K562 (cell line): ENCODE results near the gene SOST. TPM values are rescaled to one million over a fixed set of nuclear protein-coding genes. Genes with fewer than 3 reads are reported as not detected.

Source experiments
- CHD1 ChIP-seq: fragments of 200-600 bp; sonication (generic); IDR thresholded peaks from one replicate; pipeline ENCODE4 v1.6.1; 2012; ENCODE audit warnings: mild to moderate bottlenecking, moderate library complexity, low read length, inconsistent platforms
- EHMT2 ChIP-seq: fragments of 450-650 bp; IDR thresholded peaks from 2 replicates; pipeline ENCODE4 v1.6.1; 2018; ENCODE audit warnings: antibody characterized with exemption
- FIP1L1 ChIP-seq: fragments of 200-400 bp; formaldehyde crosslinking; IDR thresholded peaks from 2 replicates; pipeline ENCODE4 v1.6.1; 2018; ENCODE audit warnings: mild to moderate bottlenecking, low read depth, low read length; ENCODE audit not compliant: poor library complexity, severe bottlenecking
- HNRNPUL1 ChIP-seq: fragments of 200-400 bp; formaldehyde crosslinking; IDR thresholded peaks from 2 replicates; pipeline ENCODE4 v1.6.1; 2017; ENCODE audit warnings: low read length
- MXI1 ChIP-seq: IDR thresholded peaks from 2 replicates; pipeline ENCODE4 v1.6.1; 2011; ENCODE audit warnings: low read depth, mild to moderate bottlenecking, improper control_type of control experiment, low read length
- RAD21 ChIP-seq, 2 experiments: fragments of 250-450 bp in 1 of 2; fragments of 450-650 bp in 1 of 2; sonication (Bioruptor Pico) in 1 of 2; formaldehyde crosslinking in 1 of 2; IDR thresholded peaks in 1 of 2; conservative IDR thresholded peaks in 1 of 2; 2 replicates each; pipeline versions ENCODE4 v1.4.0 to v1.8.0; 2020 to 2022; ENCODE audit warnings: mild to moderate bottlenecking in 2 of 2, moderate library complexity in 1 of 2
- SETDB1 ChIP-seq: IDR thresholded peaks from one replicate; pipeline ENCODE4 v1.6.1; 2012; ENCODE audit warnings: low read length, control low read depth, inconsistent platforms
- STAG1 ChIP-seq: sonication (generic); formaldehyde crosslinking; IDR thresholded peaks from 2 replicates; pipeline ENCODE4 v1.5.0; 2020; ENCODE audit warnings: missing genetic modification reagents, borderline replicate concordance
- WHSC1 ChIP-seq: IDR thresholded peaks from one replicate; pipeline ENCODE4 v1.6.1; 2012; ENCODE audit warnings: low read length, control low read depth, inconsistent platforms
- ZKSCAN3 ChIP-seq: fragments of 250-450 bp; sonication (Bioruptor Pico); IDR thresholded peaks from 2 replicates; pipeline ENCODE4 v1.4.0; 2020
- ZNF174 ChIP-seq: fragments of 250-450 bp; sonication (Bioruptor Pico); IDR thresholded peaks from 2 replicates; pipeline ENCODE4 v1.4.0; 2020; ENCODE audit warnings: mild to moderate bottlenecking
- ZNF589 ChIP-seq: fragments of 200-800 bp; sonication (Bioruptor generic); IDR thresholded peaks from 2 replicates; pipeline ENCODE4 v1.6.1; 2016; ENCODE audit warnings: low read depth, missing genetic modification characterization, missing compliant biosample characterization
- polyA plus RNA-seq, 8 experiments: library from polyadenylated mRNA; depleted of rRNA in 4 of 8; stranded (reverse) in 5 of 8; unstranded in 3 of 8; fragments of >200 nt; fragmentation: Nextera tagmentation in 2 of 8; fragmentation: Illumina TruSeq in 1 of 8; extraction: Ambion mirVana in 2 of 8; extraction: Trizol in 1 of 8; gene quantifications; 2 replicates each; pipeline versions ENCODE4 v1.2.1 to v1.2.3, GENCODE V29; 2011 to 2014; ENCODE audit warnings: inconsistent platforms in 1 of 8, missing spikeins in 1 of 8
- total RNA-seq, 7 experiments: library from RNA; depleted of rRNA in 6 of 7; stranded (reverse); fragments of >200 nt in 6 of 7; fragmentation: Illumina TruSeq in 2 of 7; extraction: Trizol in 2 of 7; gene quantifications; 2 replicates each; pipeline versions ENCODE4 v1.2.1 to v1.2.3, GENCODE V29; 2011 to 2021; ENCODE audit warnings: low replicate concordance in 1 of 7
- TF ChIP-seq, protein P1 (sequence below): fragments of 450-650 bp; IDR thresholded peaks from 2 replicates; pipeline ENCODE4 v1.6.1; 2018; ENCODE audit warnings: mild to moderate bottlenecking, low read depth; ENCODE audit not compliant: partially characterized antibody
- TF ChIP-seq, protein P2 (sequence below): fragments of 450-650 bp; IDR thresholded peaks from 2 replicates; pipeline ENCODE4 v1.6.1; 2016; ENCODE audit warnings: borderline replicate concordance
- TF ChIP-seq, protein P3 (sequence below): fragments of 250-450 bp; sonication (Bioruptor Pico); IDR thresholded peaks from 2 replicates; pipeline ENCODE4 v1.4.0; 2020
- TF ChIP-seq, protein P4 (sequence below): fragments of 450-650 bp; IDR thresholded peaks from 2 replicates; pipeline ENCODE4 v1.6.1; 2017; ENCODE audit warnings: mild to moderate bottlenecking, moderate library complexity
- TF ChIP-seq, protein P5 (sequence below): fragments of 250-450 bp; sonication (Bioruptor Pico); IDR thresholded peaks from 2 replicates; pipeline ENCODE4 v1.8.0; 2022; ENCODE audit warnings: inconsistent platforms

Gene SOST
- total and polyA plus RNA-seq, 9 of the 15 experiments (the other 6 are each of a cell fraction or from before 2014, with no cell fraction given) = not detected

- peak; percentile 99 to 100 for TF ChIP-seq RAD21 (CRISPR knock-in tag; conservative IDR thresholded peaks at IDR 0.05 in 1 of 2, IDR thresholded peaks at IDR 0.05 in 1 of 2)
- TF ChIP-seq, protein P1, sequence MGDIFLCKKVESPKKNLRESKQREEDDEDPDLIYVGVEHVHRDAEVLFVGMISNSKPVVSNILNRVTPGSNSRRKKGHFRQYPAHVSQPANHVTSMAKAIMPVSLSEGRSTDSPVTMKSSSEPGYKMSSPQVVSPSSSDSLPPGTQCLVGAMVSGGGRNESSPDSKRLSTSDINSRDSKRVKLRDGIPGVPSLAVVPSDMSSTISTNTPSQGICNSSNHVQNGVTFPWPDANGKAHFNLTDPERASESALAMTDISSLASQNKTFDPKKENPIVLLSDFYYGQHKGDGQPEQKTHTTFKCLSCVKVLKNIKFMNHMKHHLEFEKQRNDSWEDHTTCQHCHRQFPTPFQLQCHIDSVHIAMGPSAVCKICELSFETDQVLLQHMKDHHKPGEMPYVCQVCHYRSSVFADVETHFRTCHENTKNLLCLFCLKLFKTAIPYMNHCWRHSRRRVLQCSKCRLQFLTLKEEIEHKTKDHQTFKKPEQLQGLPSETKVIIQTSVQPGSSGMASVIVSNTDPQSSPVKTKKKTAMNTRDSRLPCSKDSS = no peak
- TF ChIP-seq, protein P2, sequence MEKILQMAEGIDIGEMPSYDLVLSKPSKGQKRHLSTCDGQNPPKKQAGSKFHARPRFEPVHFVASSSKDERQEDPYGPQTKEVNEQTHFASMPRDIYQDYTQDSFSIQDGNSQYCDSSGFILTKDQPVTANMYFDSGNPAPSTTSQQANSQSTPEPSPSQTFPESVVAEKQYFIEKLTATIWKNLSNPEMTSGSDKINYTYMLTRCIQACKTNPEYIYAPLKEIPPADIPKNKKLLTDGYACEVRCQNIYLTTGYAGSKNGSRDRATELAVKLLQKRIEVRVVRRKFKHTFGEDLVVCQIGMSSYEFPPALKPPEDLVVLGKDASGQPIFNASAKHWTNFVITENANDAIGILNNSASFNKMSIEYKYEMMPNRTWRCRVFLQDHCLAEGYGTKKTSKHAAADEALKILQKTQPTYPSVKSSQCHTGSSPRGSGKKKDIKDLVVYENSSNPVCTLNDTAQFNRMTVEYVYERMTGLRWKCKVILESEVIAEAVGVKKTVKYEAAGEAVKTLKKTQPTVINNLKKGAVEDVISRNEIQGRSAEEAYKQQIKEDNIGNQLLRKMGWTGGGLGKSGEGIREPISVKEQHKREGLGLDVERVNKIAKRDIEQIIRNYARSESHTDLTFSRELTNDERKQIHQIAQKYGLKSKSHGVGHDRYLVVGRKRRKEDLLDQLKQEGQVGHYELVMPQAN = no peak
- TF ChIP-seq HNRNPUL1 = no peak
- TF ChIP-seq, protein P3, sequence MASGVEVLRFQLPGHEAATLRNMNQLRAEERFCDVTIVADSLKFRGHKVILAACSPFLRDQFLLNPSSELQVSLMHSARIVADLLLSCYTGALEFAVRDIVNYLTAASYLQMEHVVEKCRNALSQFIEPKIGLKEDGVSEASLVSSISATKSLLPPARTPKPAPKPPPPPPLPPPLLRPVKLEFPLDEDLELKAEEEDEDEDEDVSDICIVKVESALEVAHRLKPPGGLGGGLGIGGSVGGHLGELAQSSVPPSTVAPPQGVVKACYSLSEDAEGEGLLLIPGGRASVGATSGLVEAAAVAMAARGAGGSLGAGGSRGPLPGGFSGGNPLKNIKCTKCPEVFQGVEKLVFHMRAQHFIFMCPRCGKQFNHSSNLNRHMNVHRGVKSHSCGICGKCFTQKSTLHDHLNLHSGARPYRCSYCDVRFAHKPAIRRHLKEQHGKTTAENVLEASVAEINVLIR (CRISPR knock-in tag) = no peak
- TF ChIP-seq, protein P4, sequence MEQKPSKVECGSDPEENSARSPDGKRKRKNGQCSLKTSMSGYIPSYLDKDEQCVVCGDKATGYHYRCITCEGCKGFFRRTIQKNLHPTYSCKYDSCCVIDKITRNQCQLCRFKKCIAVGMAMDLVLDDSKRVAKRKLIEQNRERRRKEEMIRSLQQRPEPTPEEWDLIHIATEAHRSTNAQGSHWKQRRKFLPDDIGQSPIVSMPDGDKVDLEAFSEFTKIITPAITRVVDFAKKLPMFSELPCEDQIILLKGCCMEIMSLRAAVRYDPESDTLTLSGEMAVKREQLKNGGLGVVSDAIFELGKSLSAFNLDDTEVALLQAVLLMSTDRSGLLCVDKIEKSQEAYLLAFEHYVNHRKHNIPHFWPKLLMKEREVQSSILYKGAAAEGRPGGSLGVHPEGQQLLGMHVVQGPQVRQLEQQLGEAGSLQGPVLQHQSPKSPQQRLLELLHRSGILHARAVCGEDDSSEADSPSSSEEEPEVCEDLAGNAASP = no peak
- no peak for TF ChIP-seq ZNF589
- no peak for TF ChIP-seq EHMT2
- no peak for TF ChIP-seq FIP1L1
- TF ChIP-seq ZKSCAN3 = no peak
- TF ChIP-seq WHSC1 = no peak
- TF ChIP-seq STAG1 (CRISPR knock-in tag) = peak; percentile 94; the same call in 1 of the 2 replicates
- TF ChIP-seq SETDB1 = no peak
- no peak for TF ChIP-seq MXI1
- TF ChIP-seq CHD1 = no peak
- TF ChIP-seq, protein P5, sequence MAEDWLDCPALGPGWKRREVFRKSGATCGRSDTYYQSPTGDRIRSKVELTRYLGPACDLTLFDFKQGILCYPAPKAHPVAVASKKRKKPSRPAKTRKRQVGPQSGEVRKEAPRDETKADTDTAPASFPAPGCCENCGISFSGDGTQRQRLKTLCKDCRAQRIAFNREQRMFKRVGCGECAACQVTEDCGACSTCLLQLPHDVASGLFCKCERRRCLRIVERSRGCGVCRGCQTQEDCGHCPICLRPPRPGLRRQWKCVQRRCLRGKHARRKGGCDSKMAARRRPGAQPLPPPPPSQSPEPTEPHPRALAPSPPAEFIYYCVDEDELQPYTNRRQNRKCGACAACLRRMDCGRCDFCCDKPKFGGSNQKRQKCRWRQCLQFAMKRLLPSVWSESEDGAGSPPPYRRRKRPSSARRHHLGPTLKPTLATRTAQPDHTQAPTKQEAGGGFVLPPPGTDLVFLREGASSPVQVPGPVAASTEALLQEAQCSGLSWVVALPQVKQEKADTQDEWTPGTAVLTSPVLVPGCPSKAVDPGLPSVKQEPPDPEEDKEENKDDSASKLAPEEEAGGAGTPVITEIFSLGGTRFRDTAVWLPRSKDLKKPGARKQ = no peak
- no peak for TF ChIP-seq ZNF174 (CRISPR knock-in tag)
These were observed 1.8 kb upstream of the SOST start (continued) for GRCh38 chr17:43760254-43760852.
